K562 (cell line): ENCODE measurements around the gene EZH2. TPM values are rescaled to one million over a fixed set of nuclear protein-coding genes. Genes with fewer than 3 reads are reported as not detected.

ENCODE experiments used
- BCOR ChIP-seq: fragments of 450-650 bp; IDR thresholded peaks from 2 replicates; pipeline ENCODE4 v1.6.1; 2016
- ESRRA ChIP-seq: fragments of 450-650 bp; IDR thresholded peaks from 2 replicates; pipeline ENCODE4 v1.6.1; 2014; ENCODE audit warnings: low read depth, mild to moderate bottlenecking, moderate library complexity, borderline replicate concordance
- HDAC1 ChIP-seq, 2 experiments: fragments of 450-650 bp; IDR thresholded peaks; 2 replicates each; pipeline ENCODE4 v1.6.1; 2016 to 2017; ENCODE audit warnings: inconsistent platforms in 1 of 2, mild to moderate bottlenecking in 1 of 2, moderate library complexity in 1 of 2
- POLR2G ChIP-seq: fragments of 200-400 bp; formaldehyde crosslinking; IDR thresholded peaks from 2 replicates; pipeline ENCODE4 v1.6.1; 2017; ENCODE audit warnings: low read depth, mild to moderate bottlenecking, antibody characterized with exemption, low read length, moderate library complexity
- RBM39 ChIP-seq: fragments of 200-400 bp; formaldehyde crosslinking; optimal IDR thresholded peaks from 2 replicates; pipeline ENCODE3; 2018; ENCODE audit warnings: low read depth, low read length
- SETDB1 ChIP-seq: IDR thresholded peaks from one replicate; pipeline ENCODE4 v1.6.1; 2012; ENCODE audit warnings: low read length, control low read depth, inconsistent platforms
- SMARCE1 ChIP-seq: fragments of 450-650 bp; IDR thresholded peaks from 2 replicates; pipeline ENCODE4 v1.7.1; 2016; ENCODE audit warnings: mild to moderate bottlenecking
- TAL1 ChIP-seq: fragments of 450-650 bp; IDR thresholded peaks from 2 replicates; pipeline ENCODE4 v1.6.1; 2016; ENCODE audit warnings: mild to moderate bottlenecking
- USF1 ChIP-seq: sonication (generic); formaldehyde crosslinking; IDR thresholded peaks from 2 replicates; pipeline ENCODE4 v1.9.0; 2022; ENCODE audit warnings: mild to moderate bottlenecking, missing genetic modification reagents
- ZNF324 ChIP-seq: fragments of 250-450 bp; sonication (Bioruptor Pico); IDR thresholded peaks from 2 replicates; pipeline ENCODE4 v1.4.0; 2020; ENCODE audit warnings: mild to moderate bottlenecking
- ZNF695 ChIP-seq: fragments of 450-650 bp; formaldehyde crosslinking; IDR thresholded peaks from 2 replicates; pipeline ENCODE4 v1.4.0; 2020; ENCODE audit warnings: mild to moderate bottlenecking, moderate library complexity
- polyA plus RNA-seq, 8 experiments: library from polyadenylated mRNA; depleted of rRNA in 4 of 8; stranded (reverse) in 5 of 8; unstranded in 3 of 8; fragments of >200 nt; fragmentation: Nextera tagmentation in 2 of 8; fragmentation: Illumina TruSeq in 1 of 8; extraction: Ambion mirVana in 2 of 8; extraction: Trizol in 1 of 8; gene quantifications; 2 replicates each; pipeline versions ENCODE4 v1.2.1 to v1.2.3, GENCODE V29; 2011 to 2014; ENCODE audit warnings: inconsistent platforms in 1 of 8, missing spikeins in 1 of 8
- total RNA-seq, 7 experiments: library from RNA; depleted of rRNA in 6 of 7; stranded (reverse); fragments of >200 nt in 6 of 7; fragmentation: Illumina TruSeq in 2 of 7; extraction: Trizol in 2 of 7; gene quantifications; 2 replicates each; pipeline versions ENCODE4 v1.2.1 to v1.2.3, GENCODE V29; 2011 to 2021; ENCODE audit warnings: low replicate concordance in 1 of 7
- TF ChIP-seq, protein P1 (sequence below), 2 experiments: fragments of 450-650 bp in 1 of 2; sonication (generic) in 1 of 2; formaldehyde crosslinking in 1 of 2; IDR thresholded peaks; 2 replicates each; pipeline versions ENCODE4 v1.7.1 to v1.9.0; 2016 to 2022; ENCODE audit warnings: inconsistent platforms in 1 of 2, mild to moderate bottlenecking in 1 of 2, missing genetic modification reagents in 1 of 2
- TF ChIP-seq, protein P2 (sequence below), 2 experiments: fragments of 150-350 bp in 1 of 2; IDR thresholded peaks; 2 replicates each; pipeline ENCODE4 v1.6.1; 2012 to 2016; ENCODE audit warnings: low read depth in 2 of 2, low read length in 2 of 2, mild to moderate bottlenecking in 1 of 2, moderate library complexity in 1 of 2

EZH2 gene
- total and polyA plus RNA-seq, 9 of the 15 experiments (the other 6 are each of a cell fraction or from before 2014, with no cell fraction given), result 48.7 to 175 (median 98.6) TPM

- TF ChIP-seq, protein P1, sequence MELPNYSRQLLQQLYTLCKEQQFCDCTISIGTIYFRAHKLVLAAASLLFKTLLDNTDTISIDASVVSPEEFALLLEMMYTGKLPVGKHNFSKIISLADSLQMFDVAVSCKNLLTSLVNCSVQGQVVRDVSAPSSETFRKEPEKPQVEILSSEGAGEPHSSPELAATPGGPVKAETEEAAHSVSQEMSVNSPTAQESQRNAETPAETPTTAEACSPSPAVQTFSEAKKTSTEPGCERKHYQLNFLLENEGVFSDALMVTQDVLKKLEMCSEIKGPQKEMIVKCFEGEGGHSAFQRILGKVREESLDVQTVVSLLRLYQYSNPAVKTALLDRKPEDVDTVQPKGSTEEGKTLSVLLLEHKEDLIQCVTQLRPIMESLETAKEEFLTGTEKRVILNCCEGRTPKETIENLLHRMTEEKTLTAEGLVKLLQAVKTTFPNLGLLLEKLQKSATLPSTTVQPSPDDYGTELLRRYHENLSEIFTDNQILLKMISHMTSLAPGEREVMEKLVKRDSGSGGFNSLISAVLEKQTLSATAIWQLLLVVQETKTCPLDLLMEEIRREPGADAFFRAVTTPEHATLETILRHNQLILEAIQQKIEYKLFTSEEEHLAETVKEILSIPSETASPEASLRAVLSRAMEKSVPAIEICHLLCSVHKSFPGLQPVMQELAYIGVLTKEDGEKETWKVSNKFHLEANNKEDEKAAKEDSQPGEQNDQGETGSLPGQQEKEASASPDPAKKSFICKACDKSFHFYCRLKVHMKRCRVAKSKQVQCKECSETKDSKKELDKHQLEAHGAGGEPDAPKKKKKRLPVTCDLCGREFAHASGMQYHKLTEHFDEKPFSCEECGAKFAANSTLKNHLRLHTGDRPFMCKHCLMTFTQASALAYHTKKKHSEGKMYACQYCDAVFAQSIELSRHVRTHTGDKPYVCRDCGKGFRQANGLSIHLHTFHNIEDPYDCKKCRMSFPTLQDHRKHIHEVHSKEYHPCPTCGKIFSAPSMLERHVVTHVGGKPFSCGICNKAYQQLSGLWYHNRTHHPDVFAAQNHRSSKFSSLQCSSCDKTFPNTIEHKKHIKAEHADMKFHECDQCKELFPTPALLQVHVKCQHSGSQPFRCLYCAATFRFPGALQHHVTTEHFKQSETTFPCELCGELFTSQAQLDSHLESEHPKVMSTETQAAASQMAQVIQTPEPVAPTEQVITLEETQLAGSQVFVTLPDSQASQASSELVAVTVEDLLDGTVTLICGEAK (IDR thresholded peaks at IDR 0.05), result peak; percentile 64
- TF ChIP-seq, protein P1 (CRISPR knock-in tag; IDR thresholded peaks at IDR 0.05), result peak; percentile 11; the same call in 1 of the 2 replicates
- TF ChIP-seq BCOR (peak; percentile 76), ZNF695 (CRISPR knock-in tag) (no peak), RBM39 (peak; percentile 50), ZNF324 (CRISPR knock-in tag) (no peak), SETDB1 (peak; percentile 48), HDAC1 (IDR thresholded peaks at IDR 0.05) (peak in 1 of 2 experiments; percentile 88; a peak in 2 of 4 replicates), ESRRA (0 out of 2 replicates have a peak, but pooled peaks have one; percentile 19), TAL1 (peak; percentile 53; the same call in 1 of the 2 replicates), SMARCE1 (peak; percentile 88), USF1 (CRISPR knock-in tag) (0 out of 2 replicates have a peak, but pooled peaks have one; percentile 29), POLR2G (0 out of 2 replicates have a peak, but pooled peaks have one; percentile 30)
- TF ChIP-seq, protein P2, sequence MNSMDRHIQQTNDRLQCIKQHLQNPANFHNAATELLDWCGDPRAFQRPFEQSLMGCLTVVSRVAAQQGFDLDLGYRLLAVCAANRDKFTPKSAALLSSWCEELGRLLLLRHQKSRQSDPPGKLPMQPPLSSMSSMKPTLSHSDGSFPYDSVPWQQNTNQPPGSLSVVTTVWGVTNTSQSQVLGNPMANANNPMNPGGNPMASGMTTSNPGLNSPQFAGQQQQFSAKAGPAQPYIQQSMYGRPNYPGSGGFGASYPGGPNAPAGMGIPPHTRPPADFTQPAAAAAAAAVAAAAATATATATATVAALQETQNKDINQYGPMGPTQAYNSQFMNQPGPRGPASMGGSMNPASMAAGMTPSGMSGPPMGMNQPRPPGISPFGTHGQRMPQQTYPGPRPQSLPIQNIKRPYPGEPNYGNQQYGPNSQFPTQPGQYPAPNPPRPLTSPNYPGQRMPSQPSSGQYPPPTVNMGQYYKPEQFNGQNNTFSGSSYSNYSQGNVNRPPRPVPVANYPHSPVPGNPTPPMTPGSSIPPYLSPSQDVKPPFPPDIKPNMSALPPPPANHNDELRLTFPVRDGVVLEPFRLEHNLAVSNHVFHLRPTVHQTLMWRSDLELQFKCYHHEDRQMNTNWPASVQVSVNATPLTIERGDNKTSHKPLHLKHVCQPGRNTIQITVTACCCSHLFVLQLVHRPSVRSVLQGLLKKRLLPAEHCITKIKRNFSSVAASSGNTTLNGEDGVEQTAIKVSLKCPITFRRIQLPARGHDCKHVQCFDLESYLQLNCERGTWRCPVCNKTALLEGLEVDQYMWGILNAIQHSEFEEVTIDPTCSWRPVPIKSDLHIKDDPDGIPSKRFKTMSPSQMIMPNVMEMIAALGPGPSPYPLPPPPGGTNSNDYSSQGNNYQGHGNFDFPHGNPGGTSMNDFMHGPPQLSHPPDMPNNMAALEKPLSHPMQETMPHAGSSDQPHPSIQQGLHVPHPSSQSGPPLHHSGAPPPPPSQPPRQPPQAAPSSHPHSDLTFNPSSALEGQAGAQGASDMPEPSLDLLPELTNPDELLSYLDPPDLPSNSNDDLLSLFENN (IDR thresholded peaks at IDR 0.05; ENCODE audit: low read depth in 2 of 2, low read length in 2 of 2), result 0 out of 4 replicates have a peak, but pooled peaks of 1 of the 2 experiments have one; percentile 37
Measured at GRCh38 chr7:148914208-148914777, 30.2 kb upstream of the EZH2 start (continued).
